HCT116 (cell line): ENCODE results near the gene NEK3. TPM values are rescaled to one million over a fixed set of nuclear protein-coding genes. Genes with fewer than 3 reads are reported as not detected.
"Not testable (repeated sequence)": the region's sequence is repeated elsewhere in the genome, so short reads cannot be mapped to it uniquely, and the experiment has no call there.

ENCODE experiments used
- ATAC-seq: fragments of 200-7000 bp; cut with Tn5 transposase; 2 replicates; pipeline ENCODE4 v1.9.1; 2020; ENCODE audit warnings: mild to moderate bottlenecking, moderate library complexity
- BruUV-seq: library from RNA; stranded (reverse); fragments of 400-500 nt; replicated peaks from 2 replicates; lab custom pipeline; 2021; lab: Mats Ljungman, UMichigan
- CTCF ChIA-PET: fragments of 300-600 bp; sonication (Branson Sonifier 250); formaldehyde crosslinking; loops from one replicate; lab custom pipeline; 2021; ENCODE audit warnings: antibody characterized with exemption; lab: Charles Lee
- POLR2A ChIA-PET: fragments of 300-600, 350-600 bp; sonication (Branson Sonifier 250); formaldehyde crosslinking; loops from one replicate; lab custom pipeline; 2021; ENCODE audit warnings: antibody characterized with exemption; lab: Charles Lee
- RAD21 ChIA-PET, 2 experiments: fragments of 300-600 bp; sonication (Branson Sonifier 250); formaldehyde crosslinking; loops; one replicate each; lab custom pipeline; 2023; ENCODE audit warnings: low total read pairs in 2 of 2; ENCODE audit not compliant: uncharacterized antibody in 2 of 2, unreplicated experiment in 2 of 2, low non-redundant PET in 1 of 2; lab: Charles Lee
- DNase-seq: peaks from one replicate; pipeline ENCODE4 v3.0.0-alpha.2; 2010; ENCODE audit warnings: low read depth, low spot score
- H2AFZ ChIP-seq: fragments of 200-600 bp; shearing (Covaris generic), sonication (generic); 2 replicates; pipeline ENCODE4 v1.6.1; 2017; ENCODE audit warnings: low read depth, mixed run types, mixed read lengths, antibody characterized with exemption, low read length; ENCODE audit not compliant: poor library complexity, severe bottlenecking
- H3K27ac ChIP-seq: 2 replicates; pipeline ENCODE4 v1.5.1; 2012; ENCODE audit warnings: low read depth, low read length
- H3K27me3 ChIP-seq: fragments of 200-600 bp; sonication (generic); 2 replicates; pipeline ENCODE4 v1.6.1; 2016; ENCODE audit warnings: mixed run types, low read length, mixed read lengths; ENCODE audit not compliant: insufficient read depth
- H3K36me3 ChIP-seq, 2 experiments: fragments of 200-500 bp in 1 of 2; fragments of 200-600 bp in 1 of 2; sonication (Bioruptor generic) in 1 of 2; sonication (generic) in 1 of 2; 2 replicates each; pipeline versions ENCODE4 v1.5.1 to v1.6.1; 2014 to 2016; ENCODE audit warnings: low read length in 2 of 2, inconsistent platforms in 1 of 2, mixed read lengths in 1 of 2, mixed run types in 1 of 2; ENCODE audit not compliant: insufficient read depth in 2 of 2, control insufficient read depth in 1 of 2
- H3K4me1 ChIP-seq, 2 experiments: fragments of 200-600 bp in 1 of 2; sonication (generic) in 1 of 2; 2 replicates each; pipeline versions ENCODE4 v1.5.1 to v1.6.1; 2012 to 2017; ENCODE audit warnings: low read length in 2 of 2, inconsistent platforms in 1 of 2, mild to moderate bottlenecking in 1 of 2, mixed read lengths in 1 of 2, mixed run types in 1 of 2, moderate library complexity in 1 of 2; ENCODE audit not compliant: insufficient read depth in 2 of 2, control insufficient read depth in 1 of 2
- H3K4me2 ChIP-seq: fragments of 200-600 bp; sonication (generic); 2 replicates; pipeline ENCODE4 v1.6.1; 2017; ENCODE audit warnings: mixed run types, low read length, mixed read lengths
- H3K4me3 ChIP-seq, 2 experiments: fragments of 200-600 bp in 1 of 2; sonication (generic) in 1 of 2; replicated peaks in 1 of 2; 2 replicates each; pipeline ENCODE4 v1.5.1; 2011 to 2016; ENCODE audit warnings: low read length in 2 of 2, control low read depth in 1 of 2, low read depth in 1 of 2, mild to moderate bottlenecking in 1 of 2, mixed read lengths in 1 of 2, mixed run types in 1 of 2
- H3K79me2 ChIP-seq: fragments of 200-600 bp; sonication (generic); 2 replicates; pipeline ENCODE4 v1.6.1; 2017; ENCODE audit warnings: mild to moderate bottlenecking, mixed run types, low read length, moderate library complexity, mixed read lengths; ENCODE audit not compliant: insufficient read depth
- H3K9ac ChIP-seq: fragments of 200-600 bp; sonication (generic); 2 replicates; pipeline ENCODE4 v1.6.1; 2016; ENCODE audit warnings: low read length, mixed read lengths
- H3K9me2 ChIP-seq: fragments of 200-600 bp; sonication (generic), shearing (Covaris generic); 2 replicates; pipeline ENCODE4 v1.6.1; 2017; ENCODE audit warnings: mixed run types, mild to moderate bottlenecking, moderate library complexity; ENCODE audit not compliant: insufficient read depth
- H3K9me3 ChIP-seq, 2 experiments: fragments of 200-500 bp in 1 of 2; fragments of 200-600 bp in 1 of 2; sonication (Bioruptor generic) in 1 of 2; sonication (generic) in 1 of 2; 2 replicates each; pipeline ENCODE4 v1.6.1; 2014 to 2017; ENCODE audit warnings: low read length in 2 of 2, mixed read lengths in 2 of 2, inconsistent platforms in 1 of 2, low read depth in 1 of 2, mild to moderate bottlenecking in 1 of 2, mixed run types in 1 of 2, moderate library complexity in 1 of 2; ENCODE audit not compliant: control insufficient read depth in 1 of 2, insufficient read depth in 1 of 2
- H4K20me1 ChIP-seq: fragments of 200-600 bp; sonication (generic), shearing (Covaris generic); 2 replicates; pipeline ENCODE4 v1.6.1; 2017; ENCODE audit warnings: mixed run types, mild to moderate bottlenecking, moderate library complexity; ENCODE audit not compliant: insufficient read depth
- CTCF ChIP-seq, 3 experiments: fragments of 200-600 bp in 1 of 3; sonication (generic) in 1 of 3; IDR thresholded peaks in 2 of 3; conservative IDR thresholded peaks in 1 of 3; 2 replicates each; pipeline ENCODE4 v1.5.1; 2012 to 2017; ENCODE audit warnings: low read depth in 2 of 3, low read length in 2 of 3, antibody characterized with exemption in 1 of 3, borderline replicate concordance in 1 of 3, control low read depth in 1 of 3, mild to moderate bottlenecking in 1 of 3, mixed read lengths in 1 of 3, mixed run types in 1 of 3, moderate library complexity in 1 of 3; ENCODE audit not compliant: insufficient read depth in 1 of 3
- ELF1 ChIP-seq: IDR thresholded peaks from 2 replicates; pipeline ENCODE4 v1.6.1; 2012; ENCODE audit warnings: low read depth, borderline replicate concordance
- EZH2 ChIP-seq: fragments of 200-600 bp; sonication (generic); IDR thresholded peaks from 2 replicates; pipeline ENCODE4 v1.6.1; 2017; ENCODE audit warnings: antibody characterized with exemption, mixed run types
- EZH2phosphoT487 ChIP-seq: fragments of 200-600 bp; IDR thresholded peaks from 2 replicates; pipeline ENCODE4 v1.6.1; 2018; ENCODE audit warnings: antibody characterized with exemption, borderline replicate concordance
- JUND ChIP-seq: IDR thresholded peaks from 2 replicates; pipeline ENCODE4 v1.6.1; 2012
- MAX ChIP-seq: IDR thresholded peaks from 2 replicates; pipeline ENCODE4 v1.6.1; 2012
- POLR2A ChIP-seq: IDR thresholded peaks from 2 replicates; pipeline ENCODE4 v1.7.0; 2011; ENCODE audit warnings: borderline replicate concordance; ENCODE audit not compliant: insufficient read depth, insufficient read length; ENCODE audit errors: extremely low read depth
- POLR2AphosphoS5 ChIP-seq: IDR thresholded peaks from 2 replicates; pipeline ENCODE4 v1.6.1; 2011; ENCODE audit warnings: mild to moderate bottlenecking, low read depth, low read length, moderate library complexity
- RAD21 ChIP-seq: IDR thresholded peaks from 2 replicates; pipeline ENCODE4 v1.6.1; 2012; ENCODE audit warnings: low read depth, mild to moderate bottlenecking
- SIN3A ChIP-seq: IDR thresholded peaks from 2 replicates; pipeline ENCODE4 v1.6.1; 2012; ENCODE audit warnings: low read depth
- SRF ChIP-seq: IDR thresholded peaks from 2 replicates; pipeline ENCODE4 v1.6.1; 2012; ENCODE audit warnings: low read depth
- YY1 ChIP-seq: IDR thresholded peaks from 2 replicates; pipeline ENCODE4 v1.6.1; 2011; ENCODE audit warnings: low read length, low read depth, moderate library complexity, mild to moderate bottlenecking; ENCODE audit not compliant: insufficient replicate concordance; ENCODE audit errors: extremely low read depth
- ZBTB33 ChIP-seq: IDR thresholded peaks from 2 replicates; pipeline ENCODE4 v1.6.1; 2011; ENCODE audit warnings: mild to moderate bottlenecking, low read length, moderate library complexity; ENCODE audit not compliant: insufficient replicate concordance; ENCODE audit errors: extremely low read depth
- ZFX ChIP-seq: fragments of 450-650 bp; IDR thresholded peaks from 2 replicates; pipeline ENCODE4 v1.6.1; 2017
- intact Hi-C: fragments of 100-400 bp; cut with micrococcal nuclease; formaldehyde crosslinking; loops from 2 replicates; pipeline ENCODE4 v1.10.0; 2022
- total RNA-seq: library from RNA; stranded (reverse); gene quantifications from one replicate; pipeline ENCODE4 v1.2.1, GENCODE V29; 2021; ENCODE audit not compliant: unreplicated experiment

Gene NEK3
- total RNA-seq, 1 experiment from 2014 or later: 15.7 TPM

GRCh38 chr13:52177276-52177675, 17.9 kb upstream of the NEK3 start (continued):
- TF ChIP-seq JUND: no peak
- TF ChIP-seq EZH2phosphoT487: no peak
- no peak for TF ChIP-seq SIN3A
- TF ChIP-seq SRF: no peak
- TF ChIP-seq EZH2: no peak
- TF ChIP-seq RAD21: no peak

GRCh38 chr13:52173970-52174369, 14.6 kb upstream of the NEK3 start:
- DNase-seq, H3K79me2 ChIP-seq, H4K20me1 ChIP-seq, H3K9me2 ChIP-seq, H3K9me3 ChIP-seq, BruUV-seq, H2AFZ ChIP-seq, intact Hi-C loops, H3K4me2 ChIP-seq, H3K27ac ChIP-seq, POLR2A ChIA-PET, H3K9ac ChIP-seq, ATAC-seq, H3K4me3 ChIP-seq, H3K27me3 ChIP-seq, RAD21 ChIA-PET, H3K4me1 ChIP-seq: not testable (repeated sequence)
- CTCF ChIA-PET: interaction anchor here (0.9 kb wide), 1 partner anchor 20 kb away, joined by 3 read pairs; no protein-coding TSS in a partner anchor
- H3K36me3 ChIP-seq: peaks cover 0 to 23% of the 10 kb centered on the region in 2 experiments; a peak in 2 of 4 replicates

GRCh38 chr13:52173373-52173772, 14.0 kb upstream of the NEK3 start:
- Histone ChIP-seq H3K27ac (no peak overlapping the region), H3K36me3 (peaks cover 0 to 25% of the 10 kb centered on the region in 2 experiments; a peak in 2 of 4 replicates), H3K27me3 (no peaks in the 10 kb centered on the region), H3K4me3 (no peak overlapping the region), H3K4me2 (no peak overlapping the region), H2AFZ (no peak overlapping the region), H3K79me2 (no peaks in the 10 kb centered on the region), H3K9me3 (no peaks in the 10 kb centered on the region), H3K9ac (no peak overlapping the region), H3K4me1 (no peaks in the 10 kb centered on the region), H4K20me1 (no peaks in the 10 kb centered on the region), H3K9me2 (no peaks in the 10 kb centered on the region)
- ChIA-PET RAD21 (no interaction called here), CTCF (no interaction called here), POLR2A (no interaction called here)
- intact Hi-C loops: no loop called here
- ATAC-seq: no peak
- BruUV-seq: no TSS peak
- TF ChIP-seq RAD21 (no peak), EZH2 (no peak), JUND (no peak), ZBTB33 (no peak), ELF1 (no peak), YY1 (no peak), MAX (no peak), POLR2A (no peak), EZH2phosphoT487 (no peak), POLR2AphosphoS5 (no peak), CTCF (IDR thresholded peaks at IDR 0.05 in 2 of 3, conservative IDR thresholded peaks at IDR 0.05 in 1 of 3; ENCODE audit: borderline replicate concordance in 1 of 3, insufficient read depth in 1 of 3, low read depth in 2 of 3, low read length in 2 of 3) (no peak), ZFX (no peak), SIN3A (no peak), SRF (no peak)
- no peak for DNase-seq
